Calu3 (cell line): Measurements from ENCODE around the gene KIRREL3. TPM values are rescaled to one million over a fixed set of nuclear protein-coding genes. Genes with fewer than 3 reads are reported as not detected.

Experiments
- BruUV-seq: library from RNA; stranded (reverse); fragments of 400-500 nt; replicated peaks from 2 replicates; lab custom pipeline; 2021; lab: Mats Ljungman, UMichigan
- CTCF ChIA-PET: fragments of 300-600 bp; sonication (Branson Sonifier 250); formaldehyde crosslinking; loops from one replicate; lab custom pipeline; 2022; ENCODE audit warnings: antibody characterized with exemption; lab: Charles Lee
- DNase-seq: peaks from one replicate; pipeline ENCODE4 v3.0.0; 2022
- H3K27ac Mint-ChIP-seq: one replicate; pipeline ENCODE4 v1.8.0; 2022; ENCODE audit warnings: mixed read lengths; ENCODE audit not compliant: unreplicated experiment
- H3K27me3 Mint-ChIP-seq: one replicate; pipeline ENCODE4 v1.8.0; 2022; ENCODE audit warnings: mixed read lengths; ENCODE audit not compliant: unreplicated experiment
- H3K36me3 Mint-ChIP-seq: one replicate; pipeline ENCODE4 v1.8.0; 2022; ENCODE audit warnings: mild to moderate bottlenecking, moderate library complexity, mixed read lengths; ENCODE audit not compliant: insufficient read depth, unreplicated experiment
- H3K4me1 Mint-ChIP-seq: one replicate; pipeline ENCODE4 v1.8.0; 2022; ENCODE audit warnings: mild to moderate bottlenecking, low read depth, mixed read lengths; ENCODE audit not compliant: unreplicated experiment
- H3K4me3 Mint-ChIP-seq: one replicate; pipeline ENCODE4 v1.8.0; 2022; ENCODE audit warnings: mild to moderate bottlenecking, low read depth, moderate library complexity, mixed read lengths; ENCODE audit not compliant: unreplicated experiment
- H3K9me3 Mint-ChIP-seq: one replicate; pipeline ENCODE4 v1.8.0; 2022; ENCODE audit warnings: low read depth, mixed read lengths; ENCODE audit not compliant: unreplicated experiment
- CTCF ChIP-seq: fragments of 200-600 bp; IDR thresholded peaks from one replicate; pipeline ENCODE4 v1.8.0; 2022; ENCODE audit warnings: antibody characterized with exemption; ENCODE audit not compliant: unreplicated experiment
- intact Hi-C: fragments of 100-400 bp; cut with micrococcal nuclease; formaldehyde crosslinking; loops from one replicate; pipeline ENCODE4 v1.10.0; 2022; ENCODE audit not compliant: unreplicated experiment
- total RNA-seq: library from RNA; stranded (reverse); gene quantifications from 2 replicates; pipeline ENCODE4 v1.2.3, GENCODE V29; 2022

The KIRREL3 gene
- total RNA-seq, 1 experiment from 2014 or later = 0.26 TPM

GRCh38 chr11:126996036-126996804 is 4.3 kb downstream of the KIRREL3 start:
- H3K27me3 Mint-ChIP-seq = no peaks in the 10 kb centered on the region
- intact Hi-C loops = no loop called here
- CTCF ChIA-PET = no interaction called here
- TF ChIP-seq CTCF = no peak
- no peak for DNase-seq
- no TSS peak for BruUV-seq
- peaks cover 10% of the 10 kb centered on the region for H3K4me1 Mint-ChIP-seq
- no peaks in the 10 kb centered on the region for H3K36me3 Mint-ChIP-seq
- no peaks in the 10 kb centered on the region for H3K9me3 Mint-ChIP-seq
- no peak overlapping the region for H3K27ac Mint-ChIP-seq
- H3K4me3 Mint-ChIP-seq = no peak overlapping the region

- H3K27ac Mint-ChIP-seq = no peak overlapping the region
- BruUV-seq = no TSS peak
Measured at GRCh38 chr11:126993599-126993998, 7.0 kb downstream of the KIRREL3 start.

GRCh38 chr11:126992804-126993111 is 7.8 kb downstream of the KIRREL3 start:
- no peak for TF ChIP-seq CTCF
- H3K36me3 Mint-ChIP-seq = no peaks in the 10 kb centered on the region
- peaks cover 10% of the 10 kb centered on the region for H3K4me1 Mint-ChIP-seq
- no TSS peak for BruUV-seq
- no peaks in the 10 kb centered on the region for H3K27me3 Mint-ChIP-seq
- no peak overlapping the region for H3K4me3 Mint-ChIP-seq
- CTCF ChIA-PET = interaction anchor here (1.4 kb wide), 1 partner anchor 81 kb away, joined by 4 read pairs; no protein-coding TSS in a partner anchor
- H3K27ac Mint-ChIP-seq = no peak overlapping the region
- H3K9me3 Mint-ChIP-seq = no peaks in the 10 kb centered on the region
- intact Hi-C loops = no loop called here
- DNase-seq = no peak

More at GRCh38 chr11:126993599-126993998, 7.0 kb downstream of the KIRREL3 start:
- H3K9me3 Mint-ChIP-seq = no peaks in the 10 kb centered on the region
- CTCF ChIA-PET = interaction anchor here (0.8 kb wide), 1 partner anchor 277 kb away, joined by 3 read pairs; no protein-coding TSS in a partner anchor
- no peak overlapping the region for H3K4me3 Mint-ChIP-seq
- H3K27me3 Mint-ChIP-seq = no peaks in the 10 kb centered on the region
- TF ChIP-seq CTCF = no peak
- intact Hi-C loops = no loop called here
- DNase-seq = no peak
- H3K36me3 Mint-ChIP-seq = no peaks in the 10 kb centered on the region
- peaks cover 10% of the 10 kb centered on the region for H3K4me1 Mint-ChIP-seq

GRCh38 chr11:126992065-126992803 is 8.3 kb downstream of the KIRREL3 start:
- Mint-ChIP-seq H3K27me3 (no peaks in the 10 kb centered on the region), H3K27ac (no peak overlapping the region), H3K4me3 (no peak overlapping the region), H3K4me1 (peaks cover 10% of the 10 kb centered on the region), H3K9me3 (no peaks in the 10 kb centered on the region), H3K36me3 (no peaks in the 10 kb centered on the region)
- TF ChIP-seq CTCF = no peak
- intact Hi-C loops = no loop called here
- BruUV-seq = no TSS peak
- DNase-seq = no peak
- CTCF ChIA-PET = interaction anchor here (1.4 kb wide), 1 partner anchor 82 kb away, joined by 4 read pairs; no protein-coding TSS in a partner anchor
